H1 (cell line): Measurements from ENCODE around the gene LCOR. TPM values are rescaled to one million over a fixed set of nuclear protein-coding genes. Genes with fewer than 3 reads are reported as not detected.

ENCODE experiments used
- CTCF ChIA-PET: fragments of 300-600 bp; sonication (Branson Sonifier 250); formaldehyde crosslinking; loops from one replicate; lab custom pipeline; 2021; ENCODE audit not compliant: partially characterized antibody; lab: Charles Lee
- POLR2A ChIA-PET: fragments of 300-600 bp; sonication (Branson Sonifier 250); formaldehyde crosslinking; loops from one replicate; lab custom pipeline; 2021; ENCODE audit warnings: inconsistent platforms; ENCODE audit not compliant: partially characterized antibody; lab: Charles Lee
- DNase-seq, 2 experiments: peaks; one replicate each; pipeline versions ENCODE4 v3.0.0 to v3.0.0-alpha.2; 2010 to 2022; ENCODE audit warnings: low spot score in 2 of 2, low read depth in 1 of 2, mixed read lengths in 1 of 2
- FAIRE-seq: peaks from 2 replicates; lab custom pipeline; 2011; peaks lifted over from hg19 to GRCh38; lab: Jason Lieb, UNC
- H2AFZ ChIP-seq: 2 replicates; pipeline ENCODE4 v1.8.1; 2012; ENCODE audit warnings: low read length, inconsistent platforms
- H2AK5ac ChIP-seq: 2 replicates; pipeline ENCODE4 v1.6.1; 2013; ENCODE audit warnings: low read depth, low read length
- H2BK120ac ChIP-seq: replicated peaks from 2 replicates; pipeline ENCODE3; 2013; ENCODE audit warnings: low read depth, low read length, inconsistent platforms
- H2BK12ac ChIP-seq: 2 replicates; pipeline ENCODE4 v1.6.1; 2013; ENCODE audit warnings: low read depth, low read length
- H2BK15ac ChIP-seq: 2 replicates; pipeline ENCODE4 v1.6.1; 2013; ENCODE audit warnings: low read length
- H2BK20ac ChIP-seq: 2 replicates; pipeline ENCODE4 v1.6.1; 2013; ENCODE audit warnings: low read length
- H2BK5ac ChIP-seq: 2 replicates; pipeline ENCODE4 v1.6.1; 2013; ENCODE audit warnings: low read depth, low read length
- H3K14ac ChIP-seq: 2 replicates; pipeline ENCODE4 v1.6.1; 2013; ENCODE audit warnings: inconsistent platforms; ENCODE audit not compliant: insufficient read length
- H3K18ac ChIP-seq: 2 replicates; pipeline ENCODE4 v1.6.1; 2013; ENCODE audit warnings: low read length; ENCODE audit errors: extremely low read depth
- H3K23ac ChIP-seq: 2 replicates; pipeline ENCODE4 v1.6.1; 2013; ENCODE audit warnings: inconsistent platforms; ENCODE audit not compliant: insufficient read length
- H3K23me2 ChIP-seq: 2 replicates; pipeline ENCODE4 v1.6.1; 2013; ENCODE audit warnings: low read depth, low read length
- H3K27ac ChIP-seq: 2 replicates; pipeline ENCODE4 v1.6.1; 2011; ENCODE audit warnings: low read depth, low read length, inconsistent platforms
- H3K27me3 ChIP-seq, 4 experiments: replicated peaks in 1 of 4; 1 replicate in 1 of 4; 2 replicates in 3 of 4; pipeline versions ENCODE4 v1.6.1 to v1.8.1; 2011 to 2013; ENCODE audit warnings: low read length in 3 of 4, mild to moderate bottlenecking in 3 of 4, inconsistent platforms in 2 of 4, mixed read lengths in 2 of 4, moderate library complexity in 1 of 4; ENCODE audit not compliant: control insufficient read depth in 3 of 4, insufficient read depth in 3 of 4; ENCODE audit errors: extremely low read depth in 1 of 4
- H3K36me3 ChIP-seq, 4 experiments: 2 replicates each; pipeline versions ENCODE4 v1.6.1 to v1.8.1; 2011 to 2013; ENCODE audit warnings: mild to moderate bottlenecking in 4 of 4, low read length in 3 of 4, moderate library complexity in 2 of 4, control low read depth in 1 of 4, inconsistent platforms in 1 of 4; ENCODE audit not compliant: insufficient read depth in 4 of 4, control insufficient read depth in 2 of 4
- H3K4ac ChIP-seq: replicated peaks from 2 replicates; pipeline ENCODE3; 2013; ENCODE audit warnings: low read length, low read depth, mixed read lengths, inconsistent platforms; ENCODE audit not compliant: insufficient read length
- H3K4me1 ChIP-seq, 4 experiments: replicated peaks in 1 of 4; 1 replicate in 1 of 4; 2 replicates in 3 of 4; pipeline versions ENCODE4 v1.6.1 to v1.8.1; 2011 to 2013; ENCODE audit warnings: low read length in 3 of 4, inconsistent platforms in 2 of 4, mixed read lengths in 1 of 4; ENCODE audit not compliant: insufficient read depth in 4 of 4, control insufficient read depth in 3 of 4
- H3K4me2 ChIP-seq, 2 experiments: 2 replicates each; pipeline versions ENCODE4 v1.6.1 to v1.8.1; 2011 to 2013; ENCODE audit warnings: low read depth in 2 of 2, low read length in 2 of 2, control low read depth in 1 of 2, inconsistent platforms in 1 of 2, mild to moderate bottlenecking in 1 of 2; ENCODE audit not compliant: insufficient read depth in 1 of 2
- H3K4me3 ChIP-seq, 4 experiments: fragments of 200-600, 300-600 bp in 1 of 4; sonication (generic), shearing (Covaris generic), sonication (Bioruptor Twin) in 1 of 4; 2 replicates each; pipeline versions ENCODE4 v1.5.1 to v1.8.1; 2011 to 2016; ENCODE audit warnings: low read length in 4 of 4, low read depth in 3 of 4, control low read depth in 2 of 4, inconsistent platforms in 2 of 4, mild to moderate bottlenecking in 2 of 4, mixed read lengths in 1 of 4, moderate library complexity in 1 of 4; ENCODE audit not compliant: insufficient read depth in 2 of 4; ENCODE audit errors: extremely low read depth in 1 of 4
- H3K56ac ChIP-seq: replicated peaks from 2 replicates; pipeline ENCODE3; 2013; ENCODE audit warnings: low read depth, mild to moderate bottlenecking, mixed read lengths, low read length, inconsistent platforms; ENCODE audit not compliant: insufficient read length
- H3K79me1 ChIP-seq: 2 replicates; pipeline ENCODE4 v1.6.1; 2013; ENCODE audit warnings: low read depth, low read length, control low read depth
- H3K79me2 ChIP-seq, 2 experiments: 2 replicates each; pipeline versions ENCODE4 v1.6.1 to v1.8.1; 2012 to 2013; ENCODE audit warnings: low read length in 2 of 2, mild to moderate bottlenecking in 2 of 2, inconsistent platforms in 1 of 2; ENCODE audit not compliant: insufficient read depth in 2 of 2, control insufficient read depth in 1 of 2
- H3K9ac ChIP-seq, 4 experiments: replicated peaks in 1 of 4; 1 replicate in 1 of 4; 2 replicates in 3 of 4; pipeline versions ENCODE4 v1.6.1 to v1.8.1; 2011 to 2013; ENCODE audit warnings: low read depth in 3 of 4, low read length in 3 of 4, control low read depth in 2 of 4, mild to moderate bottlenecking in 2 of 4, moderate library complexity in 2 of 4, inconsistent platforms in 1 of 4; ENCODE audit errors: extremely low read depth in 1 of 4
- H3K9me3 ChIP-seq, 2 experiments: 2 replicates each; pipeline versions ENCODE4 v1.6.1 to v1.8.1; 2012 to 2013; ENCODE audit warnings: mild to moderate bottlenecking in 2 of 2, moderate library complexity in 2 of 2, control low read depth in 1 of 2, inconsistent platforms in 1 of 2, low read depth in 1 of 2, low read length in 1 of 2, mixed read lengths in 1 of 2; ENCODE audit not compliant: insufficient read depth in 2 of 2
- H4K20me1 ChIP-seq, 2 experiments: replicated peaks in 1 of 2; 2 replicates each; pipeline versions ENCODE3 to v1.8.1; 2011 to 2013; ENCODE audit warnings: inconsistent platforms in 2 of 2, low read length in 2 of 2, mild to moderate bottlenecking in 1 of 2; ENCODE audit not compliant: insufficient read depth in 2 of 2, control insufficient read depth in 1 of 2
- H4K5ac ChIP-seq: 2 replicates; pipeline ENCODE4 v1.6.1; 2013; ENCODE audit warnings: low read length, low read depth, mixed read lengths, inconsistent platforms; ENCODE audit not compliant: insufficient read length
- H4K8ac ChIP-seq: 2 replicates; pipeline ENCODE4 v1.8.0; 2013; ENCODE audit warnings: mild to moderate bottlenecking, moderate library complexity, low read length, inconsistent platforms; ENCODE audit not compliant: insufficient read depth; ENCODE audit errors: extremely low read depth
- H4K91ac ChIP-seq: replicated peaks from 2 replicates; pipeline ENCODE3; 2013; ENCODE audit warnings: low read length, mixed read lengths, inconsistent platforms; ENCODE audit not compliant: insufficient read length
- FOSL1 ChIP-seq: IDR thresholded peaks from 2 replicates; pipeline ENCODE4 v1.6.1; 2011; ENCODE audit warnings: mild to moderate bottlenecking, low read depth, low read length, moderate library complexity; ENCODE audit not compliant: insufficient read depth
- HDAC2 ChIP-seq, 2 experiments: fragments of 300-600 bp in 1 of 2; sonication (generic) in 1 of 2; IDR thresholded peaks; 2 replicates each; pipeline ENCODE4 v1.6.1; 2011 to 2012; ENCODE audit warnings: low read depth in 2 of 2, low read length in 2 of 2, mild to moderate bottlenecking in 2 of 2, moderate library complexity in 2 of 2, borderline replicate concordance in 1 of 2, inconsistent platforms in 1 of 2
- KDM5A ChIP-seq: fragments of 200-600 bp; IDR thresholded peaks from 2 replicates; pipeline ENCODE4 v1.7.1; 2012; ENCODE audit warnings: mild to moderate bottlenecking, low read length, inconsistent platforms, mixed read lengths
- NANOG ChIP-seq: IDR thresholded peaks from 2 replicates; pipeline ENCODE4 v1.6.1; 2011; ENCODE audit warnings: low read length, low read depth, mild to moderate bottlenecking, inconsistent platforms; ENCODE audit not compliant: insufficient read depth, poor library complexity, severe bottlenecking
- NRF1 ChIP-seq: IDR thresholded peaks from 2 replicates; pipeline ENCODE4 v1.6.1; 2011; ENCODE audit warnings: mild to moderate bottlenecking, low read depth, low read length, improper control_type of control experiment
- RNF2 ChIP-seq: fragments of 200-900, 300-1000 bp; sonication (generic); IDR thresholded peaks from 2 replicates; pipeline ENCODE4 v1.7.1; 2016; ENCODE audit warnings: borderline replicate concordance, low read depth, mild to moderate bottlenecking, antibody characterized with exemption, low read length; ENCODE audit not compliant: poor library complexity, severe bottlenecking; ENCODE audit errors: missing control alignments
- SAP30 ChIP-seq: fragments of 300-600 bp; sonication (generic); IDR thresholded peaks from 2 replicates; pipeline ENCODE4 v1.7.1; 2012; ENCODE audit warnings: low read length, moderate library complexity, mild to moderate bottlenecking, inconsistent platforms; ENCODE audit not compliant: insufficient read depth, insufficient replicate concordance
- SIRT6 ChIP-seq: IDR thresholded peaks from one replicate; pipeline ENCODE4 v1.7.1; 2012; ENCODE audit warnings: low read length, inconsistent platforms
- WGBS, 2 experiments: shearing (Covaris generic) in 1 of 2; methylation state at CpG; one replicate each; pipeline versions ENCODE4 v1.1.6 to v1.1.7; 2013 to 2015; ENCODE audit warnings: low lambda C conversion rate in 2 of 2, mixed read lengths in 2 of 2, inconsistent platforms in 1 of 2, low coverage in 1 of 2, missing lambda C conversion rate in 1 of 2; ENCODE audit not compliant: insufficient replicate concordance in 2 of 2, insufficient coverage in 1 of 2, insufficient read length in 1 of 2; ENCODE audit errors: extremely low coverage in 1 of 2, missing lambda C conversion rate in 1 of 2; 5-methylcytosine and 5-hydroxymethylcytosine counted together
- polyA plus RNA-seq, 7 experiments: library from polyadenylated mRNA; depleted of rRNA in 3 of 7; stranded (reverse) in 5 of 7; unstranded in 2 of 7; fragments of >200 nt in 5 of 7; fragments of 200-250 nt in 2 of 7; gene quantifications; 1 replicate in 5 of 7; 2 replicates in 1 of 7; 4 replicates in 1 of 7; pipeline versions ENCODE4 v1.2.1 to v1.2.3, GENCODE V29; 2011 to 2013; ENCODE audit warnings: missing spikeins in 2 of 7, mixed read lengths in 2 of 7
- total RNA-seq: library from RNA; stranded (reverse); fragmentation: NEBNext Ultra II Directional; extraction: Animal tissue kit (Norgen Biotek cat#: 25700); gene quantifications from 2 replicates; pipeline ENCODE4 v1.2.1, GENCODE V29; 2021
- TF ChIP-seq, protein P1 (sequence below): IDR thresholded peaks from 2 replicates; pipeline ENCODE4 v1.6.1; 2011; ENCODE audit warnings: low read depth, mild to moderate bottlenecking, low read length; ENCODE audit not compliant: insufficient read depth

The LCOR gene
- total and polyA plus RNA-seq, 2 of the 8 experiments (the other 6 are each of a cell fraction or from before 2014, with no cell fraction given), result 4.7 to 25.5 TPM

DNA sequence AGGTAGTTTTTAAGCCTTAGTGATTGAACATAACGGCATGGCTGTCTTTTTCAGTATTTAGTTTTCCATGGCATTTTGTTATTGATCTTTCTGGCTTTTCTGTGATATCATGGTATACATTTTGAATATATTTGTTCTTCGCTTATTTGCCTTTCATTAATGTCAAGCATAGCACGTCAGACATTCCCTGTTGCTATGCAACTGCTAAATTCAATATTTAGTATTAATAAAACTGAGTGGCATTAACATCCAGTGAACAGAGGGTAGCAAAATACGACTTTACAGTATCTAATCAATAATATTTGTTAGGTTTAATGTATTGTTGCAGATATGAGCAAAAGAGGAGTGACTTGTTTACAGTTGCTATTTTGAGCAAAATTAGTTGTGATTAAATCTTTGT lies 72.5 kb downstream of the LCOR start:
- H4K8ac ChIP-seq, result no peak overlapping the region
- H3K4me1 ChIP-seq, result peaks cover 0 to 11% (median 0%) of the 10 kb centered on the region in 4 experiments; a peak in 3 of 7 replicates
- H3K4me3 ChIP-seq, result no peak overlapping the region
- FAIRE-seq, result no peak
- no peaks in the 10 kb centered on the region for H3K36me3 ChIP-seq
- H3K9ac ChIP-seq, result no peak overlapping the region
- no peak overlapping the region for H2BK120ac ChIP-seq
- H3K56ac ChIP-seq, result no peak overlapping the region
- peaks cover 3 to 5% of the 10 kb centered on the region in 2 experiments for H4K20me1 ChIP-seq
- no peaks in the 10 kb centered on the region for H3K23me2 ChIP-seq
- H3K79me2 ChIP-seq, result peaks cover 0 to 67% of the 10 kb centered on the region in 2 experiments; a peak in 3 of 4 replicates
- H4K91ac ChIP-seq, result no peak overlapping the region
- no peak overlapping the region for H2BK20ac ChIP-seq
- no peak overlapping the region for H2AFZ ChIP-seq
- H3K9me3 ChIP-seq, result no peaks in the 10 kb centered on the region
- CTCF ChIA-PET, result interaction anchor here (0.7 to 2.5 kb wide), 4 partner anchors 7 to 135 kb away, joined by 3 to 7 read pairs (median 4); no protein-coding TSS in a partner anchor
- peaks cover 3% of the 10 kb centered on the region; the same call in 1 of the 2 replicates for H3K79me1 ChIP-seq
- H2BK5ac ChIP-seq, result no peak overlapping the region
- H3K4me2 ChIP-seq, result no peak overlapping the region
- H4K5ac ChIP-seq, result no peak overlapping the region
- H2AK5ac ChIP-seq, result no peak overlapping the region
- H3K18ac ChIP-seq, result no peak overlapping the region
- no peak for DNase-seq
- TF ChIP-seq, protein P1, sequence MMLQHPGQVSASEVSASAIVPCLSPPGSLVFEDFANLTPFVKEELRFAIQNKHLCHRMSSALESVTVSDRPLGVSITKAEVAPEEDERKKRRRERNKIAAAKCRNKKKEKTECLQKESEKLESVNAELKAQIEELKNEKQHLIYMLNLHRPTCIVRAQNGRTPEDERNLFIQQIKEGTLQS, result no peak
- TF ChIP-seq NANOG, result no peak
- TF ChIP-seq KDM5A, result no peak
- TF ChIP-seq HDAC2 (IDR thresholded peaks at IDR 0.05; ENCODE audit: borderline replicate concordance in 1 of 2, low read depth in 2 of 2, low read length in 2 of 2), result no peak
- no peak for TF ChIP-seq SAP30
- TF ChIP-seq RNF2, result no peak
- TF ChIP-seq SIRT6, result no peak
- TF ChIP-seq NRF1, result no peak
- no peak for TF ChIP-seq FOSL1
- TF ChIP-seq, all 59 proteins: peak for 0
- no peak overlapping the region for H3K4ac ChIP-seq
- no peak overlapping the region for H2BK15ac ChIP-seq
- no peak overlapping the region for H3K14ac ChIP-seq
- no peak overlapping the region for H3K27ac ChIP-seq
- no peak overlapping the region for H3K23ac ChIP-seq
- POLR2A ChIA-PET, result no interaction called here
- WGBS, 2 experiments, result 90% methylated on average over 4 of the region's 4 CpGs; no CpG with 5 or more reads in 1 of the 2 experiments
- no peak overlapping the region for H2BK12ac ChIP-seq
- H3K27me3 ChIP-seq, result no peaks in the 10 kb centered on the region
